ENCODE results near the gene MFAP2.

DNA sequence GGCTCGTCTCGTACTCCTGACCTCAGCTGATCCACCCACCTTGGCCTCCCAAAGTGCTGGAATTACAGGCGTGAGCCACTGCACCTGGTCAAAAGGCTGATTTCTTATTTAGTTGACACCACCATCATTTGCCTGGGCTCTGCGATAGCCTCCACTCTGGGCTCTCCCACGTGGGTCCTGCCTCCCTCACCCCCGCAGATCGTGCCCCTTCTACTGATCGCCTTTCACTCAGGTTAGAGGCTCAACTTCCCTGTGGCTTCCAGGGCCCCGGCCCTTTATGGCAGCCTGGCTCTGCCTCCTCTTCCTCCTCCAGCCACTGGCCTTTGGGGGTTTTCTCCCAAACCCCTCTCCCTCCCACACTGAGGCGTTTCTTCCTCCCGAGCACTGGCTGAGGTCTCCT lies 2.5 kb upstream of the MFAP2 start:
- TF ChIP-seq, protein P1, sequence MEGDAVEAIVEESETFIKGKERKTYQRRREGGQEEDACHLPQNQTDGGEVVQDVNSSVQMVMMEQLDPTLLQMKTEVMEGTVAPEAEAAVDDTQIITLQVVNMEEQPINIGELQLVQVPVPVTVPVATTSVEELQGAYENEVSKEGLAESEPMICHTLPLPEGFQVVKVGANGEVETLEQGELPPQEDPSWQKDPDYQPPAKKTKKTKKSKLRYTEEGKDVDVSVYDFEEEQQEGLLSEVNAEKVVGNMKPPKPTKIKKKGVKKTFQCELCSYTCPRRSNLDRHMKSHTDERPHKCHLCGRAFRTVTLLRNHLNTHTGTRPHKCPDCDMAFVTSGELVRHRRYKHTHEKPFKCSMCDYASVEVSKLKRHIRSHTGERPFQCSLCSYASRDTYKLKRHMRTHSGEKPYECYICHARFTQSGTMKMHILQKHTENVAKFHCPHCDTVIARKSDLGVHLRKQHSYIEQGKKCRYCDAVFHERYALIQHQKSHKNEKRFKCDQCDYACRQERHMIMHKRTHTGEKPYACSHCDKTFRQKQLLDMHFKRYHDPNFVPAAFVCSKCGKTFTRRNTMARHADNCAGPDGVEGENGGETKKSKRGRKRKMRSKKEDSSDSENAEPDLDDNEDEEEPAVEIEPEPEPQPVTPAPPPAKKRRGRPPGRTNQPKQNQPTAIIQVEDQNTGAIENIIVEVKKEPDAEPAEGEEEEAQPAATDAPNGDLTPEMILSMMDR (IDR thresholded peaks at IDR 0.05) = no peak
- TF ChIP-seq POLR2A (IDR thresholded peaks at IDR 0.05) (no peak), EP300 (IDR thresholded peaks at IDR 0.05) (no peak)

Measured in ovary (tissue), 3 donors.